Thyroid gland (tissue), 4 donors: ENCODE results near the gene C1orf159. TPM values are rescaled to one million over a fixed set of nuclear protein-coding genes. Genes with fewer than 3 reads are reported as not detected.
A peak's percentile ranks its signal among the peaks of the same experiment; 100 is the strongest.
"Not testable (repeated sequence)": the region's sequence is repeated elsewhere in the genome, so short reads cannot be mapped to it uniquely, and the experiment has no call there.

Experiments
- DNase-seq, 2 donors: peaks; one replicate each; pipeline ENCODE4 v3.0.0-alpha.2; 2019
- H3K27ac ChIP-seq, 3 donors: fragments of 200-600 bp; sonication (generic); 1 replicate in 2 of 3; 2 replicates in 1 of 3; pipeline ENCODE4 v1.5.1; 2016 to 2019; ENCODE audit warnings: mild to moderate bottlenecking in 1 of 3, moderate library complexity in 1 of 3
- H3K27me3 ChIP-seq: fragments of 200-600 bp; sonication (generic); one replicate; pipeline ENCODE4 v1.5.1; 2019
- H3K36me3 ChIP-seq, 2 donors: fragments of 200-600 bp; sonication (generic); one replicate each; pipeline ENCODE4 v1.5.1; 2016 to 2019
- H3K4me1 ChIP-seq, 2 donors: fragments of 200-600 bp; sonication (generic); one replicate each; pipeline ENCODE4 v1.5.1; 2017 to 2019
- H3K4me3 ChIP-seq, 3 donors: fragments of 200-600 bp; sonication (generic); replicated peaks in 1 of 3; 1 replicate in 2 of 3; 2 replicates in 1 of 3; pipeline ENCODE4 v1.5.1; 2016; ENCODE audit warnings: mild to moderate bottlenecking in 1 of 3
- H3K9me3 ChIP-seq: fragments of 200-600 bp; sonication (generic); one replicate; pipeline ENCODE4 v1.5.1; 2017
- POLR2A ChIP-seq, 2 donors: fragments of 450-650 bp; IDR thresholded peaks; one replicate each; pipeline ENCODE4 v1.6.1; 2017; ENCODE audit warnings: antibody characterized with exemption in 2 of 2, mild to moderate bottlenecking in 2 of 2, moderate library complexity in 1 of 2
- WGBS, 2 donors: methylation state at CpG; one replicate each; pipeline ENCODE4 v1.1.5; 2017; 5-methylcytosine and 5-hydroxymethylcytosine counted together
- intact Hi-C: fragments of 100-400 bp; cut with DNase I; formaldehyde crosslinking; loops from one replicate; pipeline ENCODE4 v1.15.1; 2023
- total RNA-seq, 4 donors: library from RNA; depleted of rRNA; stranded (reverse); fragments of >200 nt; gene quantifications; one replicate each; pipeline ENCODE4 v1.2.3, GENCODE V29; 2016
- TF ChIP-seq, protein P1 (sequence below), 6 experiments: fragments of 200-600 bp in 3 of 6; fragments of 450-650 bp in 3 of 6; sonication (generic) in 3 of 6; IDR thresholded peaks; one replicate each; pipeline ENCODE4 v1.5.1; 2016 to 2019; ENCODE audit warnings: antibody characterized with exemption in 6 of 6, mild to moderate bottlenecking in 2 of 6, inconsistent platforms in 1 of 6, moderate library complexity in 1 of 6

C1orf159 gene
- total RNA-seq, 4 donors from 2014 or later, result 10.3 to 27.6 (median 19.6) TPM

DNA sequence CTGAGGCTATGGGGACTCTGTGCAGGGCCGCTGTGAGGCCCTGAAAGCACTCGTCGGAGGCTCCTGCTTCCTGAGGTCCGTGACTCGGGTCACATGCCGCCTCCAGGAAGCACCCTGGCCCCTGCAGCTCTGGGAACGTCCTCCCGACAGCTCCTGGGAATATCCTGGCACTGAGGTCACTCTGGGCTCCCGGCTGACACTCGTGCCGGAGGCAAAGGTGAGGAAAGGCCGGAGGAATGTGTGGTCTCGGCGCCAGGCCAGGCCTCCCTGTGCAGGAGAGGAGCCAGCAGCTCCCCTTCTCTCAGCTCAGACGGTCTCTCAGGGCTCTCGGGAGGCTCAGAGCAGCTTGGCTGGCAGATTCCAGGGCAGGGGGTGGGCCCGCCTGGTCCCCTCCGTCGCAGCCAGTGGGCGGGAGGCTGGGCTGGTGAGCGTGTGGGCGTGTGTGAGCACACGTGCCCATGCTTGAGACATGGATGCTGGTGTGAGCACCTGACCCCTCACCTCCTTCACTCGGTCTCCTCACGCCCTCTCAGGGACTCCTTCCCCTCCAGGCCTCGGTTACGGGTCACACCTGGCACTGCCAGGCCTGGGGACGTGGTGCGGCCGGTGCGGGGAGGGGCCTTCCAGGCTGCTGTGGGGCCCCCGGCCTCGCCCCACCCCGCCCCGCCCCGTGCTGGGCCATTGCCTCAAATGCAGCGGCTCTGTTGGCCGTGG is 36.3 kb downstream of the C1orf159 start:
- Histone ChIP-seq H3K4me1 (peaks cover 7 to 14% of the 10 kb centered on the region in 2 donors), H3K27me3 (no peaks in the 10 kb centered on the region), H3K4me3 (peak overlapping the region in 1 of 3 donors; percentile 34), H3K9me3 (no peaks in the 10 kb centered on the region), H3K27ac (peak overlapping the region; percentile 49 to 76 (median 64)), H3K36me3 (no peaks in the 10 kb centered on the region)
- TF ChIP-seq, protein P1, sequence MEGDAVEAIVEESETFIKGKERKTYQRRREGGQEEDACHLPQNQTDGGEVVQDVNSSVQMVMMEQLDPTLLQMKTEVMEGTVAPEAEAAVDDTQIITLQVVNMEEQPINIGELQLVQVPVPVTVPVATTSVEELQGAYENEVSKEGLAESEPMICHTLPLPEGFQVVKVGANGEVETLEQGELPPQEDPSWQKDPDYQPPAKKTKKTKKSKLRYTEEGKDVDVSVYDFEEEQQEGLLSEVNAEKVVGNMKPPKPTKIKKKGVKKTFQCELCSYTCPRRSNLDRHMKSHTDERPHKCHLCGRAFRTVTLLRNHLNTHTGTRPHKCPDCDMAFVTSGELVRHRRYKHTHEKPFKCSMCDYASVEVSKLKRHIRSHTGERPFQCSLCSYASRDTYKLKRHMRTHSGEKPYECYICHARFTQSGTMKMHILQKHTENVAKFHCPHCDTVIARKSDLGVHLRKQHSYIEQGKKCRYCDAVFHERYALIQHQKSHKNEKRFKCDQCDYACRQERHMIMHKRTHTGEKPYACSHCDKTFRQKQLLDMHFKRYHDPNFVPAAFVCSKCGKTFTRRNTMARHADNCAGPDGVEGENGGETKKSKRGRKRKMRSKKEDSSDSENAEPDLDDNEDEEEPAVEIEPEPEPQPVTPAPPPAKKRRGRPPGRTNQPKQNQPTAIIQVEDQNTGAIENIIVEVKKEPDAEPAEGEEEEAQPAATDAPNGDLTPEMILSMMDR (IDR thresholded peaks at IDR 0.05), result no peak
- TF ChIP-seq POLR2A (IDR thresholded peaks at IDR 0.05), result peak in 1 of 2 donors; percentile 20
- WGBS, 2 donors, result 1 to 2% methylated on average over 9 to 13 of the region's 38 CpGs
- intact Hi-C loops, result no loop called here
- peak; percentile 93 to 94 for DNase-seq

- H3K27ac ChIP-seq, H3K36me3 ChIP-seq, DNase-seq, intact Hi-C loops, H3K4me3 ChIP-seq, H3K9me3 ChIP-seq, H3K27me3 ChIP-seq: not testable (repeated sequence)
- H3K4me1 ChIP-seq, result peaks cover 7 to 14% of the 10 kb centered on the region in 2 donors
- WGBS, 2 donors, result 94% methylated on average over 3 of the region's 21 CpGs; no CpG with 5 or more reads in 1 of the 2 donors
These were observed 38.5 kb downstream of the C1orf159 start for GRCh38 chr1:1077396-1077795.

- intact Hi-C loops, result no loop called here
These were observed 40.5 kb downstream of the C1orf159 start for GRCh38 chr1:1075148-1075935.

DNA sequence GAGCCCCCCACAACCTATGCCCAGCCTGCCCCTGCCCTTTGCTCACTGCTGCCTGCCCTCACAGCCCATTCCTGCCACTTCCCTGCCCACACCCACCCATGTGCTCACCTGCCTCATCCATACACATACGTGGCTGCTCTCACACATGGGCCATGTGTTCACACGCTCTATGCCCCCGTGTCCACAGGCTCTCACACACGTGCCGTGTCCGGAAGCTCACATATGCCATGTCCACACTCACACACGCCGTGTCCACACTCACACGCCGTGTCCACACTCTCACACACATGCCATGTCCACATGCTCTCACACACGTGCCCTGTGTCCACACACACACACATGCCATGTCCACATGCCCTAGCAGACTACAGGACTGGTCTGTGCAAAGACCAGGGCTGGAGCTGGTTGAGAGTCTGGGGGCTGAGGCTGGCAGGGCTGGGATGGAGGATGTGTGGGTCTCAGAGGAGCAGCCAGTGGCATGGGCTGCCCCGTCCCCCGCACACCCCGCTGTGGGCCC is 41.2 kb downstream of the C1orf159 start:
- Histone ChIP-seq H3K27ac (no peak overlapping the region), H3K4me3 (no peak overlapping the region), H3K27me3 (no peaks in the 10 kb centered on the region), H3K36me3 (no peaks in the 10 kb centered on the region), H3K9me3 (no peaks in the 10 kb centered on the region), H3K4me1 (peaks cover 0 to 6% of the 10 kb centered on the region in 2 donors)
- intact Hi-C loops, result no loop called here
- no peak for DNase-seq
- 81 to 85% methylated on average over 11 to 12 of the region's 14 CpGs for WGBS, 2 donors
- TF ChIP-seq, protein P1 (IDR thresholded peaks at IDR 0.05), result no peak
- TF ChIP-seq POLR2A (IDR thresholded peaks at IDR 0.05), result no peak

More at GRCh38 chr1:1075148-1075935, 40.5 kb downstream of the C1orf159 start:
- H3K4me1 ChIP-seq, result peaks cover 6 to 12% of the 10 kb centered on the region in 2 donors
- no peaks in the 10 kb centered on the region for H3K36me3 ChIP-seq
- no peak overlapping the region for H3K4me3 ChIP-seq
- WGBS, 2 donors, result 47 to 64% methylated on average over 6 to 10 of the region's 21 CpGs
- no peak for DNase-seq
- no peaks in the 10 kb centered on the region for H3K27me3 ChIP-seq
- H3K9me3 ChIP-seq, result no peaks in the 10 kb centered on the region
- no peak overlapping the region for H3K27ac ChIP-seq
- TF ChIP-seq, protein P1 (IDR thresholded peaks at IDR 0.05), result no peak
- no peak for TF ChIP-seq POLR2A (IDR thresholded peaks at IDR 0.05)

GRCh38 chr1:1073743-1074587 is 41.9 kb downstream of the C1orf159 start, which contains the start of gene RNF223:
RNF223 (minus strand) TSS chr1:1074306; CDS start chr1:1072566, 1,740 bp downstream.
- intact Hi-C loops, result no loop called here
- H3K36me3 ChIP-seq, result no peaks in the 10 kb centered on the region
- no peak for TF ChIP-seq POLR2A (IDR thresholded peaks at IDR 0.05)
- TF ChIP-seq, protein P1 (IDR thresholded peaks at IDR 0.05), result no peak
- 65 to 73% methylated on average over 10 to 12 of the region's 35 CpGs for WGBS, 2 donors
- DNase-seq, result no peak
- H3K27ac ChIP-seq, result no peak within 1 kb of the TSS
- H3K4me3 ChIP-seq, result no peak within 1 kb of the TSS
- peaks cover 5 to 8% of the 10 kb centered on the region in 2 donors for H3K4me1 ChIP-seq
- no peaks in the 10 kb centered on the region for H3K27me3 ChIP-seq
- no peaks in the 10 kb centered on the region for H3K9me3 ChIP-seq
